Endothelial cell of umbilical vein (primary cell): ENCODE data around the gene DPP10. TPM values are rescaled to one million over a fixed set of nuclear protein-coding genes. Genes with fewer than 3 reads are reported as not detected.

Experiments used
- BruUV-seq: library from RNA; stranded (reverse); fragments of 400-500 nt; replicated peaks from 2 replicates; lab custom pipeline; 2021; lab: Mats Ljungman, UMichigan
- CTCF ChIA-PET: fragments of 300-600, 350-600 bp; sonication (Branson Sonifier 250); formaldehyde crosslinking; loops from one replicate; lab custom pipeline; 2021; ENCODE audit warnings: antibody characterized with exemption, inconsistent platforms; lab: Charles Lee
- POLR2A ChIA-PET: fragments of 300-600, 350-600 bp; sonication (Branson Sonifier 250); formaldehyde crosslinking; loops from one replicate; lab custom pipeline; 2021; ENCODE audit warnings: antibody characterized with exemption, inconsistent platforms; lab: Charles Lee
- DNase-seq: peaks from one replicate; pipeline ENCODE4 v3.0.0-alpha.2; 2011; ENCODE audit warnings: low read depth, low spot score
- FAIRE-seq: peaks from 2 replicates; lab custom pipeline; 2011; peaks lifted over from hg19 to GRCh38; lab: Jason Lieb, UNC
- H2AFZ ChIP-seq: 2 replicates; pipeline ENCODE4 v1.6.0; 2012; ENCODE audit warnings: low read depth, low read length, control low read depth, inconsistent platforms
- H3K27ac ChIP-seq: 2 replicates; pipeline ENCODE4 v1.5.1; 2011; ENCODE audit warnings: low read depth, mild to moderate bottlenecking, control low read depth, low read length, moderate library complexity; ENCODE audit not compliant: insufficient read depth
- H3K27me3 ChIP-seq, 2 experiments: 2 replicates each; pipeline versions ENCODE4 v1.6.0 to v1.6.1; 2011; ENCODE audit warnings: low read length in 2 of 2, mixed read lengths in 1 of 2; ENCODE audit not compliant: control insufficient read depth in 2 of 2, insufficient read depth in 2 of 2
- H3K36me3 ChIP-seq, 2 experiments: 2 replicates in 1 of 2; 3 replicates in 1 of 2; pipeline ENCODE4 v1.5.1; 2011; ENCODE audit warnings: low read length in 2 of 2, mild to moderate bottlenecking in 1 of 2, moderate library complexity in 1 of 2; ENCODE audit not compliant: control insufficient read depth in 2 of 2, insufficient read depth in 2 of 2; ENCODE audit errors: extremely low read depth in 1 of 2
- H3K4me1 ChIP-seq: 3 replicates; pipeline ENCODE4 v1.5.1; 2011; ENCODE audit warnings: mild to moderate bottlenecking, low read length; ENCODE audit not compliant: control insufficient read depth, insufficient read depth; ENCODE audit errors: extremely low read depth
- H3K4me2 ChIP-seq: 2 replicates; pipeline ENCODE4 v1.6.1; 2011; ENCODE audit warnings: low read length, control low read depth, mixed read lengths; ENCODE audit not compliant: insufficient read depth
- H3K4me3 ChIP-seq, 3 experiments: fragments of 200-600 bp in 1 of 3; sonication (generic), shearing (Covaris generic) in 1 of 3; replicated peaks in 1 of 3; 2 replicates each; pipeline ENCODE4 v1.5.1; 2011 to 2016; ENCODE audit warnings: control low read depth in 3 of 3, low read length in 3 of 3, mild to moderate bottlenecking in 2 of 3, inconsistent platforms in 1 of 3, low read depth in 1 of 3, moderate library complexity in 1 of 3; ENCODE audit not compliant: insufficient read depth in 1 of 3
- H3K79me2 ChIP-seq: 2 replicates; pipeline ENCODE4 v1.6.0; 2012; ENCODE audit warnings: low read length, inconsistent platforms; ENCODE audit not compliant: control insufficient read depth, insufficient read depth
- H3K9ac ChIP-seq: replicated peaks from 2 replicates; pipeline ENCODE3; 2011; ENCODE audit warnings: low read length, control low read depth; ENCODE audit not compliant: insufficient read depth; ENCODE audit errors: extremely low read depth
- H3K9me1 ChIP-seq: replicated peaks from 3 replicates; pipeline ENCODE4 v1.6.0; 2011; ENCODE audit warnings: mild to moderate bottlenecking, low read length; ENCODE audit not compliant: control insufficient read depth, insufficient read depth; ENCODE audit errors: extremely low read depth
- H3K9me3 ChIP-seq: replicated peaks from 2 replicates; pipeline ENCODE4 v1.5.1; 2012; ENCODE audit warnings: low read length, inconsistent platforms; ENCODE audit not compliant: control insufficient read depth, insufficient read depth
- H4K20me1 ChIP-seq: replicated peaks from 2 replicates; pipeline ENCODE3; 2011; ENCODE audit warnings: mild to moderate bottlenecking, low read length; ENCODE audit not compliant: control insufficient read depth, insufficient read depth; ENCODE audit errors: extremely low read depth
- CTCF ChIP-seq, 2 donors: IDR thresholded peaks; 1 replicate in 1 of 2; 2 replicates in 1 of 2; pipeline ENCODE4 v1.5.1; 2011; ENCODE audit warnings: low read length in 2 of 2, mild to moderate bottlenecking in 2 of 2, moderate library complexity in 2 of 2, control low read depth in 1 of 2, inconsistent platforms in 1 of 2, low read depth in 1 of 2; ENCODE audit not compliant: insufficient read depth in 1 of 2; ENCODE audit errors: extremely low read depth in 1 of 2
- EZH2 ChIP-seq: IDR thresholded peaks from 2 replicates; pipeline ENCODE4 v1.6.1; 2012; ENCODE audit warnings: borderline replicate concordance, low read depth, mild to moderate bottlenecking, moderate library complexity, low read length, inconsistent platforms; ENCODE audit not compliant: severe bottlenecking
- FOS ChIP-seq: IDR thresholded peaks from 2 replicates; pipeline ENCODE4 v1.6.1; 2011; ENCODE audit warnings: mild to moderate bottlenecking, low read length, moderate library complexity, borderline replicate concordance; ENCODE audit not compliant: insufficient read depth
- GATA2 ChIP-seq: IDR thresholded peaks from 2 replicates; pipeline ENCODE4 v1.7.0; 2011; ENCODE audit warnings: low read depth, mild to moderate bottlenecking, moderate library complexity, mixed read lengths, low read length; ENCODE audit not compliant: insufficient read length, insufficient read depth
- JUN ChIP-seq: IDR thresholded peaks from 2 replicates; pipeline ENCODE4 v1.6.1; 2011; ENCODE audit warnings: borderline replicate concordance, low read depth; ENCODE audit not compliant: insufficient read length, insufficient read depth
- MYC ChIP-seq: IDR thresholded peaks from one replicate; pipeline ENCODE4 v1.6.1; 2011; ENCODE audit warnings: mild to moderate bottlenecking, low read depth, low read length
- POLR2A ChIP-seq: IDR thresholded peaks from 2 replicates; pipeline ENCODE4 v1.6.1; 2012; ENCODE audit warnings: low read depth, mild to moderate bottlenecking, control low read depth, low read length
- POLR2AphosphoS5 ChIP-seq: IDR thresholded peaks from 2 replicates; pipeline ENCODE4 v1.6.1; 2012; ENCODE audit warnings: low read depth, mild to moderate bottlenecking, control low read depth, low read length, moderate library complexity; ENCODE audit not compliant: insufficient read depth
- dilution Hi-C: fragments of 300-500 bp; cut with MboI; formaldehyde crosslinking; loops from one replicate; pipeline ENCODE4 v1.15.0; 2019; ENCODE audit warnings: low sequenced_read_pairs; ENCODE audit not compliant: extremely low pct_ligation_motif_present
- intact Hi-C: fragments of 100-400 bp; cut with micrococcal nuclease; formaldehyde crosslinking; loops from one replicate; pipeline ENCODE4 v1.10.0; 2022
- polyA plus RNA-seq, 4 experiments: library from polyadenylated mRNA; depleted of rRNA in 3 of 4; stranded (reverse) in 3 of 4; unstranded in 1 of 4; fragments of >200 nt; gene quantifications; 2 replicates each; pipeline versions ENCODE4 v1.2.1 to v1.2.3, GENCODE V29; 2011 to 2012; ENCODE audit warnings: missing spikeins in 1 of 4
- total RNA-seq: library from RNA; stranded (reverse); gene quantifications from 2 replicates; pipeline ENCODE4 v1.2.3, GENCODE V29; 2021
- TF ChIP-seq, protein P1 (sequence below): IDR thresholded peaks from 2 replicates; pipeline ENCODE4 v1.6.1; 2011; ENCODE audit not compliant: insufficient read depth, insufficient read length

Gene DPP10
- total and polyA plus RNA-seq, 2 donors (not counting 3 experiments of a cell fraction or from before 2014, with no cell fraction given) = not detected

DNA sequence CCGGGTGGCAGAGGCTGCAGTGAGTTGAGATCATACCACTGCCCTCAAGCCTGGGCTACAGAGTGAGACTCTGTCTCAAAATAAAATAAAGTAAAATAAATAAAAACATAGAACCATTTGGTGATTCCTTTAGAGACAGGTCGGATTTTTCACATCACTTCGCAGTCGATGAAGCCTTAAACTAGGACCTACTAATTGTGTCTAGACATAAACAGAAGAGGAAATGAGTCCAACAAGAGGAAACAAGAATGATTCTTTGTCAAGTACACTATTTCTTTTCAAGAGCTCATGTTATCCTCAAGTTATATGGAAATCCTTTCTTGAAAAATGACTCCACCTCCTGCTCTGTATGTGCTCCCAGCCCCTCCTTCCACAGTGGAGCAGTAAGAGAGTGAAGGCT lies 758.9 kb downstream of the DPP10 start:
- no peak for FAIRE-seq
- Histone ChIP-seq H3K4me2 (no peak overlapping the region), H3K27ac (no peak overlapping the region), H3K9ac (no peak overlapping the region), H3K27me3 (no peaks in the 10 kb centered on the region), H4K20me1 (no peaks in the 10 kb centered on the region), H3K4me3 (no peak overlapping the region), H2AFZ (no peak overlapping the region), H3K9me3 (peaks cover 2% of the 10 kb centered on the region), H3K4me1 (no peaks in the 10 kb centered on the region), H3K9me1 (no peaks in the 10 kb centered on the region), H3K79me2 (no peaks in the 10 kb centered on the region), H3K36me3 (no peaks in the 10 kb centered on the region)
- dilution Hi-C loops (no loop called here), intact Hi-C loops (no loop called here)
- CTCF ChIA-PET = no interaction called here
- POLR2A ChIA-PET = no interaction called here
- TF ChIP-seq POLR2AphosphoS5 (no peak), MYC (no peak), JUN (no peak), EZH2 (no peak)
- TF ChIP-seq, protein P1, sequence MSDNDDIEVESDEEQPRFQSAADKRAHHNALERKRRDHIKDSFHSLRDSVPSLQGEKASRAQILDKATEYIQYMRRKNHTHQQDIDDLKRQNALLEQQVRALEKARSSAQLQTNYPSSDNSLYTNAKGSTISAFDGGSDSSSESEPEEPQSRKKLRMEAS = no peak
- DNase-seq = no peak
- BruUV-seq = no TSS peak

DNA sequence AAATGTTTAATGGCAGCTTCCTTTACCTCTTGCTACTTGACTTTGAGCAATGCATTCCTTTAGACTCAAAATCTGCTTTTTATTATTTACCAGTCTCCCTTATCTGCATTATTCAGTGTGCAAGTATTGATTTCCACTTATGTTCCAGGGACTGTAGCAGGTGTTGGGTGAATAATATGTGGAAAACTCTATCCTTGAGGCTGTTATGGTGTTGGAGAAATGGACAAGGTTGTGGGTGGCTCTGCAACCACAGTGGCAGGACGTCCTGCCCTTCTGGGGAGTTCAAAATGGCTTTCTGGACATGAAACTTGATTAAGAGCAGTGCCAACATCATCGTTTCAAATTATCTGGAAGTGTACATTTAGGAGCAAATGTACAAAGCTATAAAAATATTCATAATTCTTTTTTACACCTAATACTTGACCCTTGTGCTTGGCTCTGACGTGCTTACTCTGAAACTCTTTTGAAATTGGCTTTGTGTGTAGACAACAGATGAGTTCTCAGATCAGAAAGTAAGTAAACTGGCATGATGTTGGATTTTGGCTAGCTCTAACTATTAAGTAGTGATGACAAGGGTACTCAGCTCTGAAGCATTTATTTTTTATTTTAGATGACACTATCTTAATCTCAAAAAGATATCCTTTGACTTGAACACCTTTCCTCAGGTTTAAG lies 766.2 kb downstream of the DPP10 start:
- Histone ChIP-seq H2AFZ (no peak overlapping the region), H3K9me1 (no peaks in the 10 kb centered on the region), H3K79me2 (no peaks in the 10 kb centered on the region), H3K27me3 (no peaks in the 10 kb centered on the region), H3K4me1 (no peaks in the 10 kb centered on the region), H4K20me1 (no peaks in the 10 kb centered on the region), H3K9me3 (peaks cover 2% of the 10 kb centered on the region), H3K4me3 (no peak overlapping the region), H3K27ac (no peak overlapping the region), H3K4me2 (no peak overlapping the region), H3K9ac (no peak overlapping the region), H3K36me3 (no peaks in the 10 kb centered on the region)
- BruUV-seq = no TSS peak
- intact Hi-C loops (no loop called here), dilution Hi-C loops (no loop called here)
- CTCF ChIA-PET = no interaction called here
- FAIRE-seq = no peak
- POLR2A ChIA-PET = no interaction called here
- TF ChIP-seq MYC (no peak), POLR2AphosphoS5 (no peak), POLR2A (no peak), GATA2 (no peak), JUN (no peak), CTCF (IDR thresholded peaks at IDR 0.05; ENCODE audit: extremely low read depth in 1 of 2, insufficient read depth in 1 of 2, low read depth in 1 of 2, low read length in 2 of 2) (no peak), EZH2 (no peak), FOS (no peak)
- TF ChIP-seq, protein P1 = no peak
- no peak for DNase-seq
